NCI-H146 treated with DMSO at 0.1 percent for 48 hours (cell line): ENCODE data around the gene GREB1.

Experiments used
- DNase-seq: peaks from one replicate; lab custom pipeline; 2025; ENCODE audit not compliant: unreplicated experiment; lab: John Stamatoyannopoulos, UW

Gene GREB1

GRCh38 chr2:11578986-11579774, 45.3 kb downstream of the GREB1 start:
- DNase-seq, result no peak

- DNase-seq, result no peak
Measured at GRCh38 chr2:11579867-11580659, 46.2 kb downstream of the GREB1 start.

- DNase-seq, result no peak
Measured at GRCh38 chr2:11580697-11581096, 46.9 kb downstream of the GREB1 start.

GRCh38 chr2:11581124-11581796, 47.4 kb downstream of the GREB1 start:
- no peak for DNase-seq

- DNase-seq, result no peak
Measured at GRCh38 chr2:11581797-11582611, 48.2 kb downstream of the GREB1 start.

- DNase-seq, result no peak
Measured at GRCh38 chr2:11582612-11582861, 48.7 kb downstream of the GREB1 start.

- DNase-seq, result peak; percentile 72
Measured at GRCh38 chr2:11582862-11583752, 49.3 kb downstream of the GREB1 start.

- peak; percentile 64 for DNase-seq
Measured at GRCh38 chr2:11583840-11584524, 50.1 kb downstream of the GREB1 start.

- no peak for DNase-seq
Measured at GRCh38 chr2:11584525-11585056, 50.7 kb downstream of the GREB1 start.

GRCh38 chr2:11585071-11585470, 51.2 kb downstream of the GREB1 start:
- no peak for DNase-seq

- DNase-seq, result no peak
Measured at GRCh38 chr2:11588228-11589110, 54.6 kb downstream of the GREB1 start.

- no peak for DNase-seq
Measured at GRCh38 chr2:11589316-11589940, 55.6 kb downstream of the GREB1 start.

- no peak for DNase-seq
Measured at GRCh38 chr2:11590193-11590592, 56.3 kb downstream of the GREB1 start.

- DNase-seq, result no peak
Measured at GRCh38 chr2:11591091-11591490, 57.2 kb downstream of the GREB1 start.

GRCh38 chr2:11592671-11593574, 59.1 kb downstream of the GREB1 start:
- no peak for DNase-seq

GRCh38 chr2:11596801-11597200, 63.0 kb downstream of the GREB1 start:
- no peak for DNase-seq
